Gastrocnemius medialis (tissue), 4 donors: Measurements from ENCODE around the gene SSU72.
"Not testable (repeated sequence)": the region's sequence is repeated elsewhere in the genome, so short reads cannot be mapped to it uniquely, and the experiment has no call there.

Source experiments
- POLR2A ChIP-seq, 2 donors: fragments of 450-650 bp; IDR thresholded peaks; one replicate each; pipeline ENCODE4 v1.6.1; 2017; ENCODE audit warnings: antibody characterized with exemption in 2 of 2, mild to moderate bottlenecking in 2 of 2, moderate library complexity in 2 of 2
- TF ChIP-seq, protein P1 (sequence below), 5 experiments: fragments of 450-650 bp in 3 of 5; fragments of 200-600 bp in 2 of 5; sonication (generic) in 2 of 5; IDR thresholded peaks in 4 of 5; conservative IDR thresholded peaks in 1 of 5; 1 replicate in 4 of 5; 2 replicates in 1 of 5; pipeline ENCODE4 v1.5.1; 2016 to 2019; ENCODE audit warnings: antibody characterized with exemption in 5 of 5, mild to moderate bottlenecking in 3 of 5, moderate library complexity in 3 of 5

GRCh38 chr1:1524750-1525383 lies 49.8 kb downstream of the SSU72 start:
- TF ChIP-seq, protein P1, sequence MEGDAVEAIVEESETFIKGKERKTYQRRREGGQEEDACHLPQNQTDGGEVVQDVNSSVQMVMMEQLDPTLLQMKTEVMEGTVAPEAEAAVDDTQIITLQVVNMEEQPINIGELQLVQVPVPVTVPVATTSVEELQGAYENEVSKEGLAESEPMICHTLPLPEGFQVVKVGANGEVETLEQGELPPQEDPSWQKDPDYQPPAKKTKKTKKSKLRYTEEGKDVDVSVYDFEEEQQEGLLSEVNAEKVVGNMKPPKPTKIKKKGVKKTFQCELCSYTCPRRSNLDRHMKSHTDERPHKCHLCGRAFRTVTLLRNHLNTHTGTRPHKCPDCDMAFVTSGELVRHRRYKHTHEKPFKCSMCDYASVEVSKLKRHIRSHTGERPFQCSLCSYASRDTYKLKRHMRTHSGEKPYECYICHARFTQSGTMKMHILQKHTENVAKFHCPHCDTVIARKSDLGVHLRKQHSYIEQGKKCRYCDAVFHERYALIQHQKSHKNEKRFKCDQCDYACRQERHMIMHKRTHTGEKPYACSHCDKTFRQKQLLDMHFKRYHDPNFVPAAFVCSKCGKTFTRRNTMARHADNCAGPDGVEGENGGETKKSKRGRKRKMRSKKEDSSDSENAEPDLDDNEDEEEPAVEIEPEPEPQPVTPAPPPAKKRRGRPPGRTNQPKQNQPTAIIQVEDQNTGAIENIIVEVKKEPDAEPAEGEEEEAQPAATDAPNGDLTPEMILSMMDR (IDR thresholded peaks at IDR 0.05 in 4 of 5, conservative IDR thresholded peaks at IDR 0.05 in 1 of 5): not testable (repeated sequence)
- TF ChIP-seq POLR2A (IDR thresholded peaks at IDR 0.05): not testable (repeated sequence)
